ENCODE data around the gene HLA-DMA. TPM values are rescaled to one million over a fixed set of nuclear protein-coding genes. Genes with fewer than 3 reads are reported as not detected.
A peak's percentile ranks its signal among the peaks of the same experiment; 100 is the strongest.

HLA-DMA gene
- total and polyA plus RNA-seq, 4 experiments from 2014 or later = 8.1 to 26.0 (median 9.3) TPM

DNA sequence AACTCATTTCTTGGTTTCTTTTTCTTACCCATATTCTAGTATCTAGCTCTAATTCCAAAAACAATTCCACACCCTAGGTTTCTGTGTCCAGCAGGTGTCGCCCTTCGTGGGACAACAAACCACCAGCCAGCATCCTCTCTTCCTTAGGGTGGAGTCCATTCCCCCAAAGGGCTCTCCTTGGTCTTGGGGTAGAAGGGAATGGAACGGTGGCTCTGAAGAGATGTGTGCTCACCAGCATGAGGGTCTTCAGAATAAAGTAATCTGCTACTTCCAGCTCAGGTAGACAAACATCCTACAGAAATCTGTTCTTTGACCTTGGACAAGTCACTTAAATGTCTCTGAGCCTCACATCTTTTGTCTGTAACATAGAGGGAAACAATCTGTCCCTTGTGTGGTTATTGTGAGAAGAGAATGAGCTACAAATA lies 19.2 kb downstream of the HLA-DMA start:
- ChIA-PET POLR2A (ENCODE audit: partially characterized antibody) (interaction anchor here (0.6 to 15.8 kb wide), 12 partner anchors 10 to 95 kb away, joined by 3 to 698 read pairs (median 4); partner anchors contain the start of genes BRD2, HLA-DMA, PSMB9 and TAP2), CTCF (ENCODE audit: partially characterized antibody) (interaction anchor here (0.7 to 15.9 kb wide), 30 partner anchors 8 to 798 kb away, joined by 3 to 631 read pairs (median 6); partner anchors contain the start of genes BRD2, HLA-DMA and TAP2)
- Histone ChIP-seq H3K27me3 (ENCODE audit: insufficient read depth, low read length) (no peaks in the 10 kb centered on the region), H3K9me3 (ENCODE audit: control insufficient read depth in 1 of 2, low read length in 2 of 2) (no peaks in the 10 kb centered on the region), H3K4me3 (ENCODE audit: low read length in 2 of 2) (no peak overlapping the region), H3K4me1 (ENCODE audit: insufficient read depth, low read length) (peaks cover 5% of the 10 kb centered on the region), H3K27ac (ENCODE audit: low read depth, low read length) (no peak overlapping the region), H3K36me3 (ENCODE audit: insufficient read depth, low read length) (no peaks in the 10 kb centered on the region)
- H3K27me3 Mint-ChIP-seq = no peaks in the 10 kb centered on the region
- H3K36me3 Mint-ChIP-seq = peaks cover 0 to 3% of the 10 kb centered on the region in 2 donors
- no peak overlapping the region for H3K4me3 Mint-ChIP-seq
- DNase-seq = peak; percentile 67 to 73 (median 70)
- peaks cover 0 to 7% (median 5%) of the 10 kb centered on the region in 4 donors for H3K4me1 Mint-ChIP-seq
- H3K27ac Mint-ChIP-seq = peak overlapping the region in 2 of 7 donors; percentile 4 to 26
- intact Hi-C loops (cut with micrococcal nuclease) = loop anchor here (1.0 kb wide), 5 partner anchors 14 to 51 kb away; partner anchors contain the start of gene HLA-DMA
- peaks cover 0 to 1% (median 0%) of the 10 kb centered on the region in 8 donors for H3K9me3 Mint-ChIP-seq

DNA sequence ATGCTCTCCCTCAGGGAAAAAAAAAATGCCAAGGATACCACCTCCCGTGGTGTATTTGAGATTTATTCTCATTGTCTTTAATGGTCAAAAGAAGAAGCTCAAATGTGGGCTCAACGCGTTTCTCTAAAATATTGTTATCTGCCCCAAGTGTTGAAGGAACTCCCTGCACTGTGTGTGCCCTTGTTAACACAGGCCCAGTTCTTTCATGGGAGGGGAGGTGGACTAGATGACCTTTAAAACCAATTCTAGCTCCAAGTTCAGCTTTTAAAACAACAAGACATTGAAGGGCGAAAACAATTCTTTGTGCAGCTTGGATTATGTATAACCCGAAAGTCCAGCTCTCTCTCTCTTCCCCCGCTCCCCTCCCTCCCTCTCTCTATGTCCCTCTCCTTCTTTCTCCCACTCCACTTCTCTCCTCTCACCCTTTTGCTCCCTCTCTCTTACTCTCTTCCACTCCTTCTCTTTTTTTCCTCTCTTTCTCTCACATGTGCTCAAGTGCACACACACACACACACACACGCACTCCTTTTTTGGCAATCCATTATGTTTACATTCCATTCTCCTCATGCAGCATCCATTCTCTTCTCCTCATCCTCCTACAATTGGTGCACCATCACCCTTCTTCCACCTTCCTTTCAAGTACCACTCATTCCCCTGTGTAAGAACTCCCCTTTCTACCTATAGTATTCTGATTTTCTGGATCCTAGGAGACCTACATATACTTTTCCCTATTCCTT lies 20.6 kb downstream of the HLA-DMA start:
- CTCF ChIA-PET (ENCODE audit: partially characterized antibody) = interaction anchor here (1.0 to 15.9 kb wide), 8 partner anchors 11 to 87 kb away, joined by 3 to 631 read pairs (median 58); partner anchors contain the start of genes BRD2 and HLA-DMA
- H3K4me3 ChIP-seq (ENCODE audit: low read length in 2 of 2) = no peak overlapping the region
- POLR2A ChIA-PET (ENCODE audit: partially characterized antibody) = interaction anchor here (1.0 to 15.8 kb wide), 4 partner anchors 16 to 57 kb away, joined by 3 to 698 read pairs (median 8); partner anchors contain the start of gene BRD2
- H3K27me3 ChIP-seq (ENCODE audit: insufficient read depth, low read length) = no peaks in the 10 kb centered on the region
- Mint-ChIP-seq H3K27ac (no peak overlapping the region), H3K27me3 (no peaks in the 10 kb centered on the region), H3K4me1 (peaks cover 0 to 7% (median 5%) of the 10 kb centered on the region in 4 donors), H3K36me3 (peaks cover 0 to 3% of the 10 kb centered on the region in 2 donors), H3K9me3 (peaks cover 0 to 1% (median 0%) of the 10 kb centered on the region in 8 donors), H3K4me3 (no peak overlapping the region)
- H3K9me3 ChIP-seq (ENCODE audit: control insufficient read depth in 1 of 2, low read length in 2 of 2) = no peaks in the 10 kb centered on the region
- H3K36me3 ChIP-seq (ENCODE audit: insufficient read depth, low read length) = no peaks in the 10 kb centered on the region
- no peak overlapping the region for H3K27ac ChIP-seq (ENCODE audit: low read depth, low read length)
- peaks cover 5% of the 10 kb centered on the region for H3K4me1 ChIP-seq (ENCODE audit: insufficient read depth, low read length)
- no peak for DNase-seq
- intact Hi-C loops (cut with micrococcal nuclease) = no loop called here

DNA sequence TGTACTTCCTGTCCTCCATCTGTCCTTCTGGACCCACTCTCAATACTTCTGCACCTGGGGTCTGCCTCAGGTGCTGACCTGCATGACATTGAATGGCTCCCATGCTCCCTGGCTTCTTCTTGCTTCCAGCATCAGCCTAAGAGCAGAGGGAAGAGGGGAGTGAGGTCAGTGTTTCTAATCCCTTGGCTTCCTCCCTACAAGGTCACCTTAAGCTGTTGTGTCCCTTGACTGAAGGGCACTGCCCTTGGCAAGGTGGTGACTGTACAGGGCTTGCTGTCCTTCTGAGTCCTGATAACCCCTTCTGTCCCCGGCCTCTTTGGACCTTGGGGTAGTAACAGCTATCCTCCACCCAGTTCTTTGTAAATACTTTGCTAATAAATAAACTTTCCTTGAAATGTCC lies 21.7 kb downstream of the HLA-DMA start:
- Histone ChIP-seq H3K4me1 (ENCODE audit: insufficient read depth, low read length) (peaks cover 5% of the 10 kb centered on the region), H3K27ac (ENCODE audit: low read depth, low read length) (no peak overlapping the region), H3K4me3 (ENCODE audit: low read length in 2 of 2) (no peak overlapping the region), H3K9me3 (ENCODE audit: control insufficient read depth in 1 of 2, low read length in 2 of 2) (no peaks in the 10 kb centered on the region), H3K36me3 (ENCODE audit: insufficient read depth, low read length) (no peaks in the 10 kb centered on the region), H3K27me3 (ENCODE audit: insufficient read depth, low read length) (no peaks in the 10 kb centered on the region)
- intact Hi-C loops (cut with micrococcal nuclease) = no loop called here
- POLR2A ChIA-PET (ENCODE audit: partially characterized antibody) = interaction anchor here (15.8 kb wide), 1 partner anchor 45 kb away, joined by 698 read pairs; the partner anchor contains the start of gene BRD2
- H3K27ac Mint-ChIP-seq = peak overlapping the region in 4 of 7 donors; percentile 5 to 57 (median 32)
- CTCF ChIA-PET (ENCODE audit: partially characterized antibody) = interaction anchor here (1.0 to 15.9 kb wide), 7 partner anchors 12 to 63 kb away, joined by 3 to 631 read pairs (median 85); partner anchors contain the start of genes BRD2 and HLA-DMA
- peaks cover 0 to 7% (median 5%) of the 10 kb centered on the region in 4 donors for H3K4me1 Mint-ChIP-seq
- peaks cover 0 to 3% of the 10 kb centered on the region in 2 donors for H3K36me3 Mint-ChIP-seq
- no peaks in the 10 kb centered on the region for H3K27me3 Mint-ChIP-seq
- H3K4me3 Mint-ChIP-seq = no peak overlapping the region
- H3K9me3 Mint-ChIP-seq = peaks cover 0 to 1% (median 0%) of the 10 kb centered on the region in 8 donors
- no peak for DNase-seq

DNA sequence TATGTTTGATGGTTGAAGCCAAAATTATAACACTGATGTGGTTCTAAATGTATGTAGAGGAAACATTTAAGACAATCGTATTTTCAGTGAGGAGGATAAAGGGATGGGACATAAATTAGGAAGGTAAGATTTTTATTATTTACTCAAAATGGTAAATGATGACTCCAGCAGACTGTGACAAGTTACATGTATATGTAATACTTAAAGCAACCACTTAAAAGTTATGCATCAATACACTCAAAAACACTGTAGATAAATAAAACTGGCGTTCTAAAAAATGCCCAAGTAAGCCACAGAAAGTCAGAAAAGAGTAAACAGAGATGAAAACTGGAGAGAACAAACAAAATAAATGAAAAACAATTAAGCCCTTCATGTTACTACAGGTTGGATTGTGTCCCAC lies 30.8 kb downstream of the HLA-DMA start:
- Histone ChIP-seq H3K9me3 (ENCODE audit: control insufficient read depth in 1 of 2, low read length in 2 of 2) (no peaks in the 10 kb centered on the region), H3K4me1 (ENCODE audit: insufficient read depth, low read length) (no peaks in the 10 kb centered on the region), H3K27me3 (ENCODE audit: insufficient read depth, low read length) (no peaks in the 10 kb centered on the region), H3K27ac (ENCODE audit: low read depth, low read length) (no peak overlapping the region), H3K36me3 (ENCODE audit: insufficient read depth, low read length) (no peaks in the 10 kb centered on the region), H3K4me3 (ENCODE audit: low read length in 2 of 2) (no peak overlapping the region)
- H3K9me3 Mint-ChIP-seq = no peaks in the 10 kb centered on the region
- CTCF ChIA-PET (ENCODE audit: partially characterized antibody) = interaction anchor here (1.5 kb wide), 1 partner anchor 12 kb away, joined by 5 read pairs; no protein-coding TSS in a partner anchor
- no peak overlapping the region for H3K4me3 Mint-ChIP-seq
- no peaks in the 10 kb centered on the region for H3K4me1 Mint-ChIP-seq
- H3K27me3 Mint-ChIP-seq = peaks cover 2 to 6% of the 10 kb centered on the region in 2 donors
- H3K36me3 Mint-ChIP-seq = no peaks in the 10 kb centered on the region
- intact Hi-C loops (cut with micrococcal nuclease) = no loop called here
- H3K27ac Mint-ChIP-seq = no peak overlapping the region
- DNase-seq = no peak
- POLR2A ChIA-PET (ENCODE audit: partially characterized antibody) = no interaction called here

DNA sequence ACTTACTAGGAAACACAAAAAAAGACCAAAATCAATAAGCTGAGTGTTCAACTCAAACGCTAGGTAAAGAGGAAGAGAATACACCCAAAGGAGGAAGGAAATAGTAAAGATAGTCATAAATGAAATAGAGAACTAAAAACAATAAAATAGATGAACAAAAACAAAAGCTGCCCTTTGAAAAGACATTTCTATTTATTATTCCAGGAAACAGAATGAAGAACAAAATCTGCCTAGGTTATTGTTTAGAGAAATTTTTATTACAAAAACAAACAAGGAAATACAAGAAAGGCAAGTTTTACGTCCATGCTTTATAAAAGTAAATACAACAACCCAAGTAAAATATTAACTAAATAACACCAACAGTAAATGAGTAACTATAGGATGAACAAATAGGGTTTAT lies 32.2 kb downstream of the HLA-DMA start:
- no peaks in the 10 kb centered on the region for H3K36me3 Mint-ChIP-seq
- CTCF ChIA-PET (ENCODE audit: partially characterized antibody) = interaction anchor here (1.7 kb wide), 1 partner anchor 13 kb away, joined by 6 read pairs; no protein-coding TSS in a partner anchor
- H3K9me3 ChIP-seq (ENCODE audit: control insufficient read depth in 1 of 2, low read length in 2 of 2) = no peaks in the 10 kb centered on the region
- no peak overlapping the region for H3K4me3 Mint-ChIP-seq
- no peak for DNase-seq
- POLR2A ChIA-PET (ENCODE audit: partially characterized antibody) = no interaction called here
- H3K27me3 Mint-ChIP-seq = peaks cover 2 to 6% of the 10 kb centered on the region in 2 donors
- H3K4me1 Mint-ChIP-seq = peaks cover 0 to 5% (median under 1%) of the 10 kb centered on the region in 4 donors
- no peaks in the 10 kb centered on the region for H3K9me3 Mint-ChIP-seq
- H3K4me1 ChIP-seq (ENCODE audit: insufficient read depth, low read length) = no peaks in the 10 kb centered on the region
- no peak overlapping the region for H3K4me3 ChIP-seq (ENCODE audit: low read length in 2 of 2)
- H3K27me3 ChIP-seq (ENCODE audit: insufficient read depth, low read length) = no peaks in the 10 kb centered on the region
- H3K36me3 ChIP-seq (ENCODE audit: insufficient read depth, low read length) = no peaks in the 10 kb centered on the region
- intact Hi-C loops (cut with micrococcal nuclease) = no loop called here
- H3K27ac ChIP-seq (ENCODE audit: low read depth, low read length) = no peak overlapping the region
- H3K27ac Mint-ChIP-seq = no peak overlapping the region

DNA sequence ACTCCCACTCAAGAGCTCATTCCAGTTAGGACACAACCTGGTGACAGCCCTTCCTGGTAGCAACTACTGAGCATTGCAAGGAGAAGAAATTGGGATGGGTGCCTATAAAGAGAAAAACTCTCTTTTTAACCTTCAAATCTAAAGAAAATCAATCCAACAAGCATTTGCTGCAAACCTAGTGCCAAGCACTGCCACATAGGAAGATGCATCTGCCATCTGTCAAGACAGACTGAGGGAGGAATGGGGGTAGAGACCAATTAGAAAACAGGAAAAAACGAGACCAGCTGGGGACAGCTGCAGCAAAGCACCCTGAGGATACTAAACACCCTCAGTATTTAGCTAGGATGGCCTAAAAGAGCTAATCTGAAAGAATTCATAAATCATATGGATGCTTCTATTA lies 39.9 kb downstream of the HLA-DMA start:
- Histone ChIP-seq H3K4me3 (ENCODE audit: low read length in 2 of 2) (no peak overlapping the region), H3K36me3 (ENCODE audit: insufficient read depth, low read length) (no peaks in the 10 kb centered on the region), H3K9me3 (ENCODE audit: control insufficient read depth in 1 of 2, low read length in 2 of 2) (no peaks in the 10 kb centered on the region), H3K27ac (ENCODE audit: low read depth, low read length) (no peak overlapping the region), H3K4me1 (ENCODE audit: insufficient read depth, low read length) (no peaks in the 10 kb centered on the region), H3K27me3 (ENCODE audit: insufficient read depth, low read length) (no peaks in the 10 kb centered on the region)
- no peak overlapping the region for H3K4me3 Mint-ChIP-seq
- no peaks in the 10 kb centered on the region for H3K9me3 Mint-ChIP-seq
- no peak for DNase-seq
- peaks cover 6 to 15% of the 10 kb centered on the region in 2 donors for H3K27me3 Mint-ChIP-seq
- ChIA-PET POLR2A (ENCODE audit: partially characterized antibody) (no interaction called here), CTCF (ENCODE audit: partially characterized antibody) (interaction anchor here (0.7 to 3.5 kb wide), 3 partner anchors 9 to 74 kb away, joined by 3 to 14 read pairs (median 7); no protein-coding TSS in a partner anchor)
- no peaks in the 10 kb centered on the region for H3K36me3 Mint-ChIP-seq
- intact Hi-C loops (cut with micrococcal nuclease) = no loop called here
- H3K27ac Mint-ChIP-seq = no peak overlapping the region
- peaks cover 0 to 5% (median under 1%) of the 10 kb centered on the region in 4 donors for H3K4me1 Mint-ChIP-seq

DNA sequence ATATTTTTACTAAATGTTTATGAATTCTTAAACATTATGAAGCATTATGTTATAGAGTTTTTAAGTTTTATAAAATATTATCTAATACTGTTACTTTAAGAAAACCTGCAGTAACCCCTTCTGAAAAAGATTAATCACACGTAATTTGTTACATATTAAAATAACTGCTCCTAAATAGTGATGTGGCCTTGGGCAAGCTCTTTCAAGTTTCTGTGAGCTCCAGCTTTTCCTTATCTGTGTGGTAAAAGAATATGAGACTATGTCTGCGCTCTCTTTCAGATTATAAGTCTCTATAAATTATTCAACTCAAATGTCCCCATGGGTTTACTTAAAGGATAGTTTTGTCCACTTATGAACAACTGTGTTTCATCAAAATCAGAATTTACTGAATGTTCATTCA lies 44.0 kb downstream of the HLA-DMA start:
- intact Hi-C loops (cut with micrococcal nuclease) = no loop called here
- no peak overlapping the region for H3K27ac ChIP-seq (ENCODE audit: low read depth, low read length)
- H3K4me3 ChIP-seq (ENCODE audit: low read length in 2 of 2) = no peak overlapping the region
- ChIA-PET POLR2A (ENCODE audit: partially characterized antibody) (no interaction called here), CTCF (ENCODE audit: partially characterized antibody) (interaction anchor here (1.7 kb wide), 1 partner anchor 44 kb away, joined by 4 read pairs; the partner anchor contains the start of gene HLA-DMA)
- Mint-ChIP-seq H3K27ac (no peak overlapping the region), H3K4me3 (no peak overlapping the region), H3K4me1 (no peaks in the 10 kb centered on the region), H3K27me3 (peaks cover 5 to 11% of the 10 kb centered on the region in 2 donors), H3K36me3 (no peaks in the 10 kb centered on the region), H3K9me3 (no peaks in the 10 kb centered on the region)
- no peaks in the 10 kb centered on the region for H3K4me1 ChIP-seq (ENCODE audit: insufficient read depth, low read length)
- no peaks in the 10 kb centered on the region for H3K36me3 ChIP-seq (ENCODE audit: insufficient read depth, low read length)
- no peaks in the 10 kb centered on the region for H3K27me3 ChIP-seq (ENCODE audit: insufficient read depth, low read length)
- no peaks in the 10 kb centered on the region for H3K9me3 ChIP-seq (ENCODE audit: control insufficient read depth in 1 of 2, low read length in 2 of 2)
- DNase-seq = no peak
